GM12892 (cell line): ENCODE results near the gene CAMSAP2.

Source experiments
- POLR2A ChIP-seq: IDR thresholded peaks from 2 replicates; pipeline ENCODE4 v1.6.1; 2011; ENCODE audit warnings: low read depth, low read length, control low read depth
- TAF1 ChIP-seq: IDR thresholded peaks from 2 replicates; pipeline ENCODE4 v1.6.1; 2011; ENCODE audit warnings: low read depth, mild to moderate bottlenecking, control low read depth, low read length, borderline replicate concordance

DNA sequence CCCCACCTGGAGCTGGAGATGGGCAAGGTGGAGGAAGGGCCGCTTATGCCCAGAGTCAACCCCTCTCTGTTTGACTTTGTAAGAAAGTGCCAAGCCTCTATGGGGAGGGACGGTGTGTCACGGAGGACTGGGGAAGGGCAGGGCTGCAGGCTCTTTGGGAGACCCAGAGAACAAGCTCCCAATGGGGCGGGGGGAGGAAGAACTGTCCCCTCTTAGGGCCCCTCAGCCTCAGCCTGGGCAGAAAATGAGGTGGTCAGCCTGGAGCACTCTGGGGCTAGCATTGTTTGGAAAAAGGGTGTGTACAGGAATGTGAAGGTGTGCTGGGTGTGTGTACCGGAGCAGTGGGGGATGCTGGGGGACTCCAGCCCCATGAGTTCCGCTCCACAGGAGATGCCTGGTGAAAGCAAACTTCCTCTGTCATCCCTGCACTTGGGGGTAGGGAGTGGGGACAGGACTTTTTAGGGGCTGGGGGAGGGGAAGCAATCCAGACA is 154.8 kb downstream of the CAMSAP2 start:
- TF ChIP-seq POLR2A (no peak), TAF1 (no peak)
